Measurements from ENCODE around the gene GOLT1B. TPM values are rescaled to one million over a fixed set of nuclear protein-coding genes. Genes with fewer than 3 reads are reported as not detected.
"Not testable (repeated sequence)": the region's sequence is repeated elsewhere in the genome, so short reads cannot be mapped to it uniquely, and the experiment has no call there.

GOLT1B gene, protein sequence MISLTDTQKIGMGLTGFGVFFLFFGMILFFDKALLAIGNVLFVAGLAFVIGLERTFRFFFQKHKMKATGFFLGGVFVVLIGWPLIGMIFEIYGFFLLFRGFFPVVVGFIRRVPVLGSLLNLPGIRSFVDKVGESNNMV
- total RNA-seq (2014; rRNA removed; shearing (Covaris generic); ENCODE audit: low replicate concordance), result 17.1 and 53.9 TPM in 2 replicates

DNA sequence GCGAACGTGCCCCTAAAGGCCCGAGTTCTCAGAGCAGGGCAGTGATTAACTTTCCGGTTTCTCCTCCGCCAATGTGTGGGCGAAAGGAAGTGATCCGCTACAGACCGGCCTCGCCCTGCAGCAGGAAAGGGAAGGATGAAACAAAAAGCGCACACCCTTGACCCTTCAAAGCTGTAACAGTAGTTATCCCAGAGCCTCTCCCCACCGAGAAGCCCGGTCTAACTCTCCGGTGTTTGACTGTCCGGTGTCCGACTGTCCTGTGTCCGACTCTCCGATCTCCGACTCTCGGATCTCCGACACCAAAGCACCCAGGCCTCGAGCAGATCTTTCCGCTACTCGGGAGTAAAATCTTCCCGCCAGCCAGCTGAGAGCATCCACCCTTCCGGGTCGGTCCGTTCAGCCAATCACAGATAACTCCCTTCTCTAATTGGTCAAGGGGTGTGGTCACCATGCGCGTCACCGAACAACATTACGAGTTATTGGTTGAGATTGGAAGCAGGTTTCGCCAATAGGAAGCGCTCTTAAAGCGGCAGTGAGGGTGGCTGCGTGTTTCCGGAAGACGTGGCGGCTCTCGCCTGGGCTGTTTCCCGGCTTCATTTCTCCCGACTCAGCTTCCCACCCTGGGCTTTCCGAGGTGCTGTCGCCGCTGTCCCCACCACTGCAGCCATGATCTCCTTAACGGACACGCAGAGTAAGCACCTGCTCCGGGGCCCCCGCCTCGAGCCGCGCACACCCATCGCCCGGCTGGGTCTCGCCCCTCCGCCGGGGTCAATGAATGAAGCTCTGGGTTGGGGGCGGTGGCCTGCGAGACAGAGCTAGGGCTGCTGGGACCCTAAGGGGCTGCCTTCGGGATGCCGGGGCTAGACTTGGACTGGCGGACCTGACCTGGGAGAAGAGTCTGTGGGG lies at the start of gene GOLT1B, which contains the start of gene RECQL:
GOLT1B (plus strand) TSS at position 532 of the 906 bp plus-strand sequence; CDS start at position 667, 135 bp downstream.
RECQL (minus strand) TSS at position 378 of the 906 bp plus-strand sequence. CDS start 2,065 bp downstream, outside the sequence.
- H3K4me1 ChIP-seq (ENCODE audit: low read length), result peaks cover 46% of the 10 kb centered on the region
- H3K4me3 ChIP-seq (ENCODE audit: low read length), result peak within 1 kb of the TSS; percentile 95
- peak within 1 kb of the TSS; percentile 91 for H3K4me2 ChIP-seq (ENCODE audit: low read depth, low read length, poor library complexity, severe bottlenecking)
- peak; percentile 98 for DNase-seq
- no peaks in the 10 kb centered on the region for H4K20me1 ChIP-seq (ENCODE audit: insufficient read depth, low read depth, low read length)
- H3K27ac ChIP-seq (ENCODE audit: low read length), result peak within 1 kb of the TSS; percentile 75
- H3K9me3 ChIP-seq (ENCODE audit: low read length), result no peaks in the 10 kb centered on the region
- no peaks in the 10 kb centered on the region for H3K9me2 ChIP-seq (replicated peaks; ENCODE audit: insufficient read depth, low read length)
- H2AFZ ChIP-seq (ENCODE audit: low read length), result peak within 1 kb of the TSS; percentile 52; the same call in 1 of the 2 replicates
- H3K9ac ChIP-seq (ENCODE audit: low read length), result peak within 1 kb of the TSS; percentile 95
- H3K79me2 ChIP-seq (ENCODE audit: low read length), result peaks cover 91% of the 10 kb centered on the region
- H3K36me3 ChIP-seq (ENCODE audit: insufficient read depth, low read length), result peaks cover 28% of the 10 kb centered on the region
- H3K27me3 ChIP-seq (ENCODE audit: low read length), result no peaks in the 10 kb centered on the region

- Histone ChIP-seq H3K9me2 (replicated peaks; ENCODE audit: insufficient read depth, low read length) (no peaks in the 10 kb centered on the region), H2AFZ (ENCODE audit: low read length) (no peak overlapping the region), H3K9ac (ENCODE audit: low read length) (no peak overlapping the region), H4K20me1 (ENCODE audit: insufficient read depth, low read depth, low read length) (no peaks in the 10 kb centered on the region), H3K4me3 (ENCODE audit: low read length) (no peak overlapping the region), H3K9me3 (ENCODE audit: low read length) (no peaks in the 10 kb centered on the region), H3K27ac (ENCODE audit: low read length) (no peak overlapping the region), H3K4me1 (ENCODE audit: low read length) (no peaks in the 10 kb centered on the region), H3K79me2 (ENCODE audit: low read length) (peaks cover 6% of the 10 kb centered on the region), H3K4me2 (ENCODE audit: low read depth, low read length, poor library complexity, severe bottlenecking) (no peak overlapping the region), H3K36me3 (ENCODE audit: insufficient read depth, low read length) (peaks cover 30% of the 10 kb centered on the region), H3K27me3 (ENCODE audit: low read length) (no peaks in the 10 kb centered on the region)
- no peak for DNase-seq
These were observed 48.2 kb upstream of the GOLT1B start for GRCh38 chr12:21453312-21453852.

DNA sequence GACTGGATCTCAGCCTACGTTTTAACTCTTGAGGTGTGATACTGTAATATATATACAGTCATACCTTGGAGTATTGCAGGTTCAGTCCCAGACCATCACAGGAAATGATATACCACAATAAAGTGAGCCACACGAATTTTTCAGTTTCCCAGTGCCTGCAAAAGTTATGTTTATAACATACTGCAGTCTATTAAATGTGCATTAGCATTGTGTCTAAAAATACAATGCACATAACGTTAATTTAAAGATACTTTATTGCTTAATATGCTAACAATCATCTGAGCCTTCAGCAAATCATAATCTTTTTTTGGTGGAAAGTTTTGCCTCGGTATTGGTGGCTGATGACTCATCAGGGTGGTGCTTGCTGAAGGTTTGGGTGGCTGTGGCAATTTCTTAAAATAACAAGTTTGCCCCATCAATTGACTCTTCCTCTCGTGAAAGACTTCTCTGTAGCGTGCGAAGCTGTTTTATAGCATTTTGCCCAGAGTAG lies 45.3 kb upstream of the GOLT1B start:
- Histone ChIP-seq H3K9ac (ENCODE audit: low read length) (no peak overlapping the region), H3K36me3 (ENCODE audit: insufficient read depth, low read length) (peaks cover 24% of the 10 kb centered on the region), H3K27ac (ENCODE audit: low read length) (no peak overlapping the region), H3K4me2 (ENCODE audit: low read depth, low read length, poor library complexity, severe bottlenecking) (no peak overlapping the region), H3K79me2 (ENCODE audit: low read length) (peaks cover 6% of the 10 kb centered on the region), H2AFZ (ENCODE audit: low read length) (no peak overlapping the region), H4K20me1 (ENCODE audit: insufficient read depth, low read depth, low read length) (no peaks in the 10 kb centered on the region), H3K4me1 (ENCODE audit: low read length) (no peaks in the 10 kb centered on the region), H3K4me3 (ENCODE audit: low read length) (no peak overlapping the region), H3K27me3 (ENCODE audit: low read length) (no peaks in the 10 kb centered on the region), H3K9me3 (ENCODE audit: low read length) (no peaks in the 10 kb centered on the region), H3K9me2 (replicated peaks; ENCODE audit: insufficient read depth, low read length) (no peaks in the 10 kb centered on the region)
- no peak for DNase-seq

DNA sequence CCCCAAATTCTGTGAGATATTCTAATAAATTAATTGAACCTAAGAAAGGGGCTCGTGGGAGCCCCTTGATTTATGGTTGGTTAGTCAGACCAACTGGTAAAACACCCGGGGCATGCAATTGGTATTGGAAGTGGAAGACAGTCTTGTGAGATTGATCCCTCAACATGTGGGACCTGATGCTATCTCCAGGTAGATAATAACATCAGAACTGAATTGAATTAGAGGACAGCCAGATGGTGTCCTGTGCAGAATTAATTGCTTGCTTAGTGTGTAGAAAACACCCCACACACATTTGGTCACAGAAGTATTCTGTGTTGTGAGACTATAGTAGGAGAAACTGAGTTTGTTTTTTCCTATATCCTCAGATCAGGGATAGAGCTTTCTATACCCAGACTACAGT lies 42.1 kb upstream of the GOLT1B start:
- H3K9me2 ChIP-seq (replicated peaks; ENCODE audit: insufficient read depth, low read length), result no peaks in the 10 kb centered on the region
- peak; percentile 31 for DNase-seq
- peaks cover 23% of the 10 kb centered on the region for H3K36me3 ChIP-seq (ENCODE audit: insufficient read depth, low read length)
- no peak overlapping the region for H2AFZ ChIP-seq (ENCODE audit: low read length)
- no peaks in the 10 kb centered on the region for H3K4me1 ChIP-seq (ENCODE audit: low read length)
- no peak overlapping the region for H3K4me2 ChIP-seq (ENCODE audit: low read depth, low read length, poor library complexity, severe bottlenecking)
- H4K20me1 ChIP-seq (ENCODE audit: insufficient read depth, low read depth, low read length), result no peaks in the 10 kb centered on the region
- H3K27ac ChIP-seq (ENCODE audit: low read length), result no peak overlapping the region
- H3K27me3 ChIP-seq (ENCODE audit: low read length), result no peaks in the 10 kb centered on the region
- H3K9me3 ChIP-seq (ENCODE audit: low read length), result no peaks in the 10 kb centered on the region
- no peak overlapping the region for H3K9ac ChIP-seq (ENCODE audit: low read length)
- no peak overlapping the region for H3K4me3 ChIP-seq (ENCODE audit: low read length)
- H3K79me2 ChIP-seq (ENCODE audit: low read length), result no peaks in the 10 kb centered on the region

GRCh38 chr12:21467334-21467733 lies 34.3 kb upstream of the GOLT1B start:
- not testable (repeated sequence) for DNase-seq; H3K4me3 ChIP-seq (ENCODE audit: low read length); H3K27me3 ChIP-seq (ENCODE audit: low read length); H3K9me2 ChIP-seq (replicated peaks; ENCODE audit: insufficient read depth, low read length); H3K4me2 ChIP-seq (ENCODE audit: low read depth, low read length, poor library complexity, severe bottlenecking); H2AFZ ChIP-seq (ENCODE audit: low read length); H3K4me1 ChIP-seq (ENCODE audit: low read length); H3K79me2 ChIP-seq (ENCODE audit: low read length); H3K9me3 ChIP-seq (ENCODE audit: low read length); H4K20me1 ChIP-seq (ENCODE audit: insufficient read depth, low read depth, low read length); H3K27ac ChIP-seq (ENCODE audit: low read length); H3K9ac ChIP-seq (ENCODE audit: low read length)
- peaks cover 25% of the 10 kb centered on the region for H3K36me3 ChIP-seq (ENCODE audit: insufficient read depth, low read length)

DNA sequence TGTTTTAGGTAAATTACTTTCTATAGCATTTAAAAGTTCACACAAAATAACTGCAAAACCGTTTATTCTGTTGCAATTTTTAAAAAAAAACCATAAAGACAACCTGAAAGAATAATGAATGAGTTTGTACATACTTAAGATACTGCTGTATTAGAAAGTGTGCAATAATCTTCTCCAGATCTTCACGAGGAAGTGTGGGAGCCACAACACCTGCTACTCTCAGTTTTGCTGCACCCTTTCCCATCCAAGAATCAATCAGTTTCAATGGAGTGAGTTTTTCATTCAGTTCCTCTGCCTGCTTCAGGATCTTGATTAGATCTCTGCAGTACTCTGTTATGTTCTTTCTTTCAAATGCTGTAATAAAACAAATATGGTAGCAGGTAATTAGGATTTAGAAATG lies 30.3 kb upstream of the GOLT1B start:
- no peak for DNase-seq
- no peak overlapping the region for H2AFZ ChIP-seq (ENCODE audit: low read length)
- no peak overlapping the region for H3K27ac ChIP-seq (ENCODE audit: low read length)
- H3K4me3 ChIP-seq (ENCODE audit: low read length), result no peak overlapping the region
- no peaks in the 10 kb centered on the region for H3K79me2 ChIP-seq (ENCODE audit: low read length)
- no peaks in the 10 kb centered on the region; the same call in 1 of the 2 replicates for H3K4me1 ChIP-seq (ENCODE audit: low read length)
- H3K36me3 ChIP-seq (ENCODE audit: insufficient read depth, low read length), result peaks cover 49% of the 10 kb centered on the region
- no peak overlapping the region for H3K9ac ChIP-seq (ENCODE audit: low read length)
- H3K27me3 ChIP-seq (ENCODE audit: low read length), result no peaks in the 10 kb centered on the region
- no peaks in the 10 kb centered on the region for H3K9me3 ChIP-seq (ENCODE audit: low read length)
- H3K9me2 ChIP-seq (replicated peaks; ENCODE audit: insufficient read depth, low read length), result no peaks in the 10 kb centered on the region
- H4K20me1 ChIP-seq (ENCODE audit: insufficient read depth, low read depth, low read length), result no peaks in the 10 kb centered on the region
- H3K4me2 ChIP-seq (ENCODE audit: low read depth, low read length, poor library complexity, severe bottlenecking), result no peak overlapping the region

DNA sequence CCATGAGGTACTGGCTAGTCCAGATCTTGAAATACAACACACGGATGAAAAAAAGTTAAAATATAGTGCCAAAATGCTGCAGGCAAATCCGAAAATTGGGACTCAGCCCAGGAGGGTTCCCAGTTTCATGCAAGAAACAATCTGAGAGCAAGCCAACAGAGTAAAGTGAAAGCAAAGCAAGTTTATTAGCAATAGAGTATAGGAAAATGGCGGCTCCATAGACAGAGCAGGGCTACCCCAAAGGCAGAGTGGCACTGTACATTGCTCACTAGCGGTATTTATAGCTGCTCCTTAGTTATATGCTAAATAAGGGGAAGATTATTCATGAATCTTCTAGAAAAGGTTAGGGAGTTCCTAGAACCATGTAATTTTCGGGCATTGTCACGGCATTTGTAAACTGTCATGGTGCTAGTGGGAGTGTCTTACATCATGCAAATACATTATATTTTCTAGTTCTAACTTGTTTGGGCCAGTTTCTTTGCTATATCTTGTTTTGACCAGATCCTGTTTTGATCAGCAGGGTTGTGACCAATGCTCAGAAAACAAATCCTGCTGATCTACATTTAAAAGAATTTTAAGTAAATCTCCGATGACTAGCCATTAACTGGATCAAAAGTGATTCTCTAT lies 29.3 kb upstream of the GOLT1B start:
- Histone ChIP-seq H3K4me3 (ENCODE audit: low read length) (no peak overlapping the region), H3K4me1 (ENCODE audit: low read length) (no peaks in the 10 kb centered on the region; the same call in 1 of the 2 replicates), H3K9me2 (replicated peaks; ENCODE audit: insufficient read depth, low read length) (no peaks in the 10 kb centered on the region), H3K27me3 (ENCODE audit: low read length) (no peaks in the 10 kb centered on the region), H3K9me3 (ENCODE audit: low read length) (no peaks in the 10 kb centered on the region), H3K9ac (ENCODE audit: low read length) (no peak overlapping the region), H3K4me2 (ENCODE audit: low read depth, low read length, poor library complexity, severe bottlenecking) (no peak overlapping the region), H3K79me2 (ENCODE audit: low read length) (no peaks in the 10 kb centered on the region), H3K27ac (ENCODE audit: low read length) (no peak overlapping the region), H3K36me3 (ENCODE audit: insufficient read depth, low read length) (peaks cover 47% of the 10 kb centered on the region), H2AFZ (ENCODE audit: low read length) (no peak overlapping the region), H4K20me1 (ENCODE audit: insufficient read depth, low read depth, low read length) (no peaks in the 10 kb centered on the region)
- no peak for DNase-seq

Data from Karpas-422 (cell line).